ENCODE measurements around the gene RFX3. TPM values are rescaled to one million over a fixed set of nuclear protein-coding genes. Genes with fewer than 3 reads are reported as not detected.

Gene RFX3
- total RNA-seq, 1 donor = 3.1 TPM

- H3K4me3 ChIP-seq (ENCODE audit: low read depth, low read length) = no peak overlapping the region
- TF ChIP-seq, protein P1, sequence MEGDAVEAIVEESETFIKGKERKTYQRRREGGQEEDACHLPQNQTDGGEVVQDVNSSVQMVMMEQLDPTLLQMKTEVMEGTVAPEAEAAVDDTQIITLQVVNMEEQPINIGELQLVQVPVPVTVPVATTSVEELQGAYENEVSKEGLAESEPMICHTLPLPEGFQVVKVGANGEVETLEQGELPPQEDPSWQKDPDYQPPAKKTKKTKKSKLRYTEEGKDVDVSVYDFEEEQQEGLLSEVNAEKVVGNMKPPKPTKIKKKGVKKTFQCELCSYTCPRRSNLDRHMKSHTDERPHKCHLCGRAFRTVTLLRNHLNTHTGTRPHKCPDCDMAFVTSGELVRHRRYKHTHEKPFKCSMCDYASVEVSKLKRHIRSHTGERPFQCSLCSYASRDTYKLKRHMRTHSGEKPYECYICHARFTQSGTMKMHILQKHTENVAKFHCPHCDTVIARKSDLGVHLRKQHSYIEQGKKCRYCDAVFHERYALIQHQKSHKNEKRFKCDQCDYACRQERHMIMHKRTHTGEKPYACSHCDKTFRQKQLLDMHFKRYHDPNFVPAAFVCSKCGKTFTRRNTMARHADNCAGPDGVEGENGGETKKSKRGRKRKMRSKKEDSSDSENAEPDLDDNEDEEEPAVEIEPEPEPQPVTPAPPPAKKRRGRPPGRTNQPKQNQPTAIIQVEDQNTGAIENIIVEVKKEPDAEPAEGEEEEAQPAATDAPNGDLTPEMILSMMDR (IDR thresholded peaks at IDR 0.05; ENCODE audit: insufficient read depth, low read length) = no peak
- no peak for DNase-seq (ENCODE audit: low read depth)
Measured at GRCh38 chr9:3224931-3225330, 300.9 kb downstream of the RFX3 start.

GRCh38 chr9:3215658-3216057 lies 310.1 kb downstream of the RFX3 start:
- no peak for DNase-seq (ENCODE audit: low read depth)
- TF ChIP-seq, protein P1 (IDR thresholded peaks at IDR 0.05; ENCODE audit: insufficient read depth, low read length) = no peak
- H3K4me3 ChIP-seq (ENCODE audit: low read depth, low read length) = no peak overlapping the region

GRCh38 chr9:3214741-3215140 lies 311.1 kb downstream of the RFX3 start:
- H3K4me3 ChIP-seq (ENCODE audit: low read depth, low read length) = no peak overlapping the region
- no peak for DNase-seq (ENCODE audit: low read depth)
- TF ChIP-seq, protein P1 (IDR thresholded peaks at IDR 0.05; ENCODE audit: insufficient read depth, low read length) = no peak

- H3K4me3 ChIP-seq (ENCODE audit: low read depth, low read length) = no peak overlapping the region
- no peak for DNase-seq (ENCODE audit: low read depth)
- TF ChIP-seq, protein P1 (IDR thresholded peaks at IDR 0.05; ENCODE audit: insufficient read depth, low read length) = no peak
Measured at GRCh38 chr9:3205421-3206095, 320.2 kb downstream of the RFX3 start.

DNA sequence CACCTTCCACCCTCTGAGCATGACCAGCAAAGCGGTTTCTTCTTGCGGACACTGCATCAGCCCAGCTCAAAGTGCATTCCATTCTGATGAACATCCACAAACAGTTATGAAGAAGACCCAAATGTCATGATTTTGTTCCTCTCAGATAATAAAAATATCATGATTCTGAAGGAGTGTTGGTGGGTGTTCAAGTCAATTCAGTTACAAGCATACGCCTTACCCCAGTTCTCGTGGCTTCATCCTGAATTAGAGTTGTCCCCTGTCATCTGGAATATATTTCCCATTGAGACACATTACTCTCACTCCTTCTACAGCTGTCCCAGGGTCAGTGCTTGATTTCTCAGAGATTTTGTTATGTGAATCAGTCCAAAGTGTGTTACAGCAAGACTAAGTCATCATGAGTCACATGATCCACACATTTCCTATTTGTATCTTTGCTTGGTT lies 325.4 kb downstream of the RFX3 start:
- DNase-seq (ENCODE audit: low read depth) = peak; percentile 5
- H3K4me3 ChIP-seq (ENCODE audit: low read depth, low read length) = no peak overlapping the region

DNA sequence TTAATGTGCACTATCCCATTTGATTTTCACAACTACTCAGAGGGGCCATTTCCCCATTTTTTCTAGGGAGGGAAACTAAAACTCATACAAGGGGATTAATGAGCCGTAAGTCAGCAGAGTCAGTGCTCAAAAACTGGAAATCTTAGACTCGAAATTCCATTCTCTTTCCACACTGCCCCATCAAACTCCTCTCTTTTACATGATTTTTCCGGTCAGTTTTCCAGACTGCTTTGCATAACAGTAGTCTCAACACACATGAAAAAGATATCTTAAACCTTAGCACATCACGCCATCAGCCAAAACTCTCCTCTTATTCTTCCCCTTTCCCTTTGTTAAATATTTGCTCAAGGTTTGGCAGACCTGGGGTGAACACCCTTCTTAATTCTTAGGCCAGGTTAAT lies 332.0 kb downstream of the RFX3 start:
- TF ChIP-seq, protein P1 (IDR thresholded peaks at IDR 0.05; ENCODE audit: insufficient read depth, low read length) = no peak
- no peak overlapping the region for H3K4me3 ChIP-seq (ENCODE audit: low read depth, low read length)
- DNase-seq (ENCODE audit: low read depth) = no peak

More for the DNA sequence above, 325.4 kb downstream of the RFX3 start:
- TF ChIP-seq, protein P1 (IDR thresholded peaks at IDR 0.05; ENCODE audit: insufficient read depth, low read length) = no peak

DNA sequence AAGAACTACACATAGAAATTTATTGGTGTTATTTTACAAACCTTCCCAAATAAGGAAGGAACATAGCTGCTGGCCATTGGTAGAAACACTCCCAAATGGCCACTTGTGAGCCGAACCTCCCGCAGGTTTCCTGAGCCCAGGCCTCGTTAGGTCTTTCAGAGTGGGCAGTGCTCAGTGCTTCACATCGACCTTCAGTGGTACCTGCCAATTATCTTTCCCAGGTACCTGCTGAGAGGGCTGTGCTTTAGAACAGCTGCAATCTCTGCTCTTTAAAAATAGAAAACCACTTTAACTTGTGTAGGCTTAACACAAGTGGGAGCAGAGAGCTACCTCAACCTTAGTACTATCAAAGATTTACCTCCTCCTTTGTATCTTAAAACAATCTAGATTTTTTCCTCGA lies 334.1 kb downstream of the RFX3 start:
- TF ChIP-seq, protein P1 (IDR thresholded peaks at IDR 0.05; ENCODE audit: insufficient read depth, low read length) = no peak
- no peak overlapping the region for H3K4me3 ChIP-seq (ENCODE audit: low read depth, low read length)
- no peak for DNase-seq (ENCODE audit: low read depth)
